ENCODE measurements around the gene AGAP2.

AGAP2 gene

GRCh38 chr12:57733928-57734327 is 4.6 kb downstream of the AGAP2 start:
- CTCF ChIA-PET = interaction anchor here (0.7 to 1.2 kb wide), 2 partner anchors 40 to 101 kb away, joined by 3 read pairs; partner anchors contain the start of genes B4GALNT1 and OS9

GRCh38 chr12:57732726-57733593 is 5.6 kb downstream of the AGAP2 start:
- DNase-seq (ENCODE audit: low spot score) = no peak
- TF ChIP-seq CTCF (conservative IDR thresholded peaks at IDR 0.05; ENCODE audit: low read depth) = no peak
- ChIA-PET CTCF (interaction anchor here (0.7 kb wide), 1 partner anchor 23 kb away, joined by 3 read pairs; no protein-coding TSS in a partner anchor), POLR2A (ENCODE audit: low non-redundant PET) (no interaction called here)
- no peak overlapping the region for H3K27ac ChIP-seq

More at GRCh38 chr12:57733928-57734327, 4.6 kb downstream of the AGAP2 start:
- DNase-seq (ENCODE audit: low spot score) = no peak
- POLR2A ChIA-PET (ENCODE audit: low non-redundant PET) = no interaction called here
- no peak overlapping the region for H3K27ac ChIP-seq
- no peak for TF ChIP-seq CTCF (conservative IDR thresholded peaks at IDR 0.05; ENCODE audit: low read depth)

- ChIA-PET CTCF (interaction anchor here (0.7 kb wide), 1 partner anchor 24 kb away, joined by 3 read pairs; no protein-coding TSS in a partner anchor), POLR2A (ENCODE audit: low non-redundant PET) (no interaction called here)
- H3K27ac ChIP-seq = no peak overlapping the region
- no peak for TF ChIP-seq CTCF (conservative IDR thresholded peaks at IDR 0.05; ENCODE audit: low read depth)
- DNase-seq (ENCODE audit: low spot score) = no peak
These were observed 6.3 kb downstream of the AGAP2 start for GRCh38 chr12:57732270-57732669.

- TF ChIP-seq CTCF (conservative IDR thresholded peaks at IDR 0.05; ENCODE audit: low read depth) = no peak
- CTCF ChIA-PET = no interaction called here
- DNase-seq (ENCODE audit: low spot score) = no peak
- POLR2A ChIA-PET (ENCODE audit: low non-redundant PET) = no interaction called here
- no peak overlapping the region for H3K27ac ChIP-seq
These were observed 7.0 kb downstream of the AGAP2 start for GRCh38 chr12:57731411-57732080.

GRCh38 chr12:57730336-57731067 is 8.0 kb downstream of the AGAP2 start:
- ChIA-PET POLR2A (ENCODE audit: low non-redundant PET) (no interaction called here), CTCF (no interaction called here)
- no peak for DNase-seq (ENCODE audit: low spot score)
- TF ChIP-seq CTCF (conservative IDR thresholded peaks at IDR 0.05; ENCODE audit: low read depth) = no peak
- no peak overlapping the region for H3K27ac ChIP-seq

- no peak for TF ChIP-seq CTCF (conservative IDR thresholded peaks at IDR 0.05; ENCODE audit: low read depth)
- ChIA-PET POLR2A (ENCODE audit: low non-redundant PET) (no interaction called here), CTCF (no interaction called here)
- DNase-seq (ENCODE audit: low spot score) = no peak
- H3K27ac ChIP-seq = peak overlapping the region; percentile 24
These were observed 9.2 kb downstream of the AGAP2 start for GRCh38 chr12:57729321-57729844.
